H1 (cell line): ENCODE measurements around the gene CFAP54. TPM values are rescaled to one million over a fixed set of nuclear protein-coding genes. Genes with fewer than 3 reads are reported as not detected.

ENCODE experiments used
- CTCF ChIA-PET: fragments of 300-600 bp; sonication (Branson Sonifier 250); formaldehyde crosslinking; loops from one replicate; lab custom pipeline; 2021; ENCODE audit not compliant: partially characterized antibody; lab: Charles Lee
- POLR2A ChIA-PET: fragments of 300-600 bp; sonication (Branson Sonifier 250); formaldehyde crosslinking; loops from one replicate; lab custom pipeline; 2021; ENCODE audit warnings: inconsistent platforms; ENCODE audit not compliant: partially characterized antibody; lab: Charles Lee
- DNase-seq, 2 experiments: peaks; one replicate each; pipeline versions ENCODE4 v3.0.0 to v3.0.0-alpha.2; 2010 to 2022; ENCODE audit warnings: low spot score in 2 of 2, low read depth in 1 of 2, mixed read lengths in 1 of 2
- FAIRE-seq: peaks from 2 replicates; lab custom pipeline; 2011; peaks lifted over from hg19 to GRCh38; lab: Jason Lieb, UNC
- H2AFZ ChIP-seq: 2 replicates; pipeline ENCODE4 v1.8.1; 2012; ENCODE audit warnings: low read length, inconsistent platforms
- H2AK5ac ChIP-seq: 2 replicates; pipeline ENCODE4 v1.6.1; 2013; ENCODE audit warnings: low read depth, low read length
- H2BK120ac ChIP-seq: replicated peaks from 2 replicates; pipeline ENCODE3; 2013; ENCODE audit warnings: low read depth, low read length, inconsistent platforms
- H2BK12ac ChIP-seq: 2 replicates; pipeline ENCODE4 v1.6.1; 2013; ENCODE audit warnings: low read depth, low read length
- H2BK15ac ChIP-seq: 2 replicates; pipeline ENCODE4 v1.6.1; 2013; ENCODE audit warnings: low read length
- H2BK20ac ChIP-seq: 2 replicates; pipeline ENCODE4 v1.6.1; 2013; ENCODE audit warnings: low read length
- H2BK5ac ChIP-seq: 2 replicates; pipeline ENCODE4 v1.6.1; 2013; ENCODE audit warnings: low read depth, low read length
- H3K14ac ChIP-seq: 2 replicates; pipeline ENCODE4 v1.6.1; 2013; ENCODE audit warnings: inconsistent platforms; ENCODE audit not compliant: insufficient read length
- H3K18ac ChIP-seq: 2 replicates; pipeline ENCODE4 v1.6.1; 2013; ENCODE audit warnings: low read length; ENCODE audit errors: extremely low read depth
- H3K23ac ChIP-seq: 2 replicates; pipeline ENCODE4 v1.6.1; 2013; ENCODE audit warnings: inconsistent platforms; ENCODE audit not compliant: insufficient read length
- H3K23me2 ChIP-seq: 2 replicates; pipeline ENCODE4 v1.6.1; 2013; ENCODE audit warnings: low read depth, low read length
- H3K27ac ChIP-seq: 2 replicates; pipeline ENCODE4 v1.6.1; 2011; ENCODE audit warnings: low read depth, low read length, inconsistent platforms
- H3K27me3 ChIP-seq, 4 experiments: replicated peaks in 1 of 4; 1 replicate in 1 of 4; 2 replicates in 3 of 4; pipeline versions ENCODE4 v1.6.1 to v1.8.1; 2011 to 2013; ENCODE audit warnings: low read length in 3 of 4, mild to moderate bottlenecking in 3 of 4, inconsistent platforms in 2 of 4, mixed read lengths in 2 of 4, moderate library complexity in 1 of 4; ENCODE audit not compliant: control insufficient read depth in 3 of 4, insufficient read depth in 3 of 4; ENCODE audit errors: extremely low read depth in 1 of 4
- H3K36me3 ChIP-seq, 4 experiments: 2 replicates each; pipeline versions ENCODE4 v1.6.1 to v1.8.1; 2011 to 2013; ENCODE audit warnings: mild to moderate bottlenecking in 4 of 4, low read length in 3 of 4, moderate library complexity in 2 of 4, control low read depth in 1 of 4, inconsistent platforms in 1 of 4; ENCODE audit not compliant: insufficient read depth in 4 of 4, control insufficient read depth in 2 of 4
- H3K4ac ChIP-seq: replicated peaks from 2 replicates; pipeline ENCODE3; 2013; ENCODE audit warnings: low read length, low read depth, mixed read lengths, inconsistent platforms; ENCODE audit not compliant: insufficient read length
- H3K4me1 ChIP-seq, 4 experiments: replicated peaks in 1 of 4; 1 replicate in 1 of 4; 2 replicates in 3 of 4; pipeline versions ENCODE4 v1.6.1 to v1.8.1; 2011 to 2013; ENCODE audit warnings: low read length in 3 of 4, inconsistent platforms in 2 of 4, mixed read lengths in 1 of 4; ENCODE audit not compliant: insufficient read depth in 4 of 4, control insufficient read depth in 3 of 4
- H3K4me2 ChIP-seq, 2 experiments: 2 replicates each; pipeline versions ENCODE4 v1.6.1 to v1.8.1; 2011 to 2013; ENCODE audit warnings: low read depth in 2 of 2, low read length in 2 of 2, control low read depth in 1 of 2, inconsistent platforms in 1 of 2, mild to moderate bottlenecking in 1 of 2; ENCODE audit not compliant: insufficient read depth in 1 of 2
- H3K4me3 ChIP-seq, 4 experiments: fragments of 200-600, 300-600 bp in 1 of 4; sonication (generic), shearing (Covaris generic), sonication (Bioruptor Twin) in 1 of 4; 2 replicates each; pipeline versions ENCODE4 v1.5.1 to v1.8.1; 2011 to 2016; ENCODE audit warnings: low read length in 4 of 4, low read depth in 3 of 4, control low read depth in 2 of 4, inconsistent platforms in 2 of 4, mild to moderate bottlenecking in 2 of 4, mixed read lengths in 1 of 4, moderate library complexity in 1 of 4; ENCODE audit not compliant: insufficient read depth in 2 of 4; ENCODE audit errors: extremely low read depth in 1 of 4
- H3K56ac ChIP-seq: replicated peaks from 2 replicates; pipeline ENCODE3; 2013; ENCODE audit warnings: low read depth, mild to moderate bottlenecking, mixed read lengths, low read length, inconsistent platforms; ENCODE audit not compliant: insufficient read length
- H3K79me1 ChIP-seq: 2 replicates; pipeline ENCODE4 v1.6.1; 2013; ENCODE audit warnings: low read depth, low read length, control low read depth
- H3K79me2 ChIP-seq, 2 experiments: 2 replicates each; pipeline versions ENCODE4 v1.6.1 to v1.8.1; 2012 to 2013; ENCODE audit warnings: low read length in 2 of 2, mild to moderate bottlenecking in 2 of 2, inconsistent platforms in 1 of 2; ENCODE audit not compliant: insufficient read depth in 2 of 2, control insufficient read depth in 1 of 2
- H3K9ac ChIP-seq, 4 experiments: replicated peaks in 1 of 4; 1 replicate in 1 of 4; 2 replicates in 3 of 4; pipeline versions ENCODE4 v1.6.1 to v1.8.1; 2011 to 2013; ENCODE audit warnings: low read depth in 3 of 4, low read length in 3 of 4, control low read depth in 2 of 4, mild to moderate bottlenecking in 2 of 4, moderate library complexity in 2 of 4, inconsistent platforms in 1 of 4; ENCODE audit errors: extremely low read depth in 1 of 4
- H3K9me3 ChIP-seq, 2 experiments: 2 replicates each; pipeline versions ENCODE4 v1.6.1 to v1.8.1; 2012 to 2013; ENCODE audit warnings: mild to moderate bottlenecking in 2 of 2, moderate library complexity in 2 of 2, control low read depth in 1 of 2, inconsistent platforms in 1 of 2, low read depth in 1 of 2, low read length in 1 of 2, mixed read lengths in 1 of 2; ENCODE audit not compliant: insufficient read depth in 2 of 2
- H4K20me1 ChIP-seq, 2 experiments: replicated peaks in 1 of 2; 2 replicates each; pipeline versions ENCODE3 to v1.8.1; 2011 to 2013; ENCODE audit warnings: inconsistent platforms in 2 of 2, low read length in 2 of 2, mild to moderate bottlenecking in 1 of 2; ENCODE audit not compliant: insufficient read depth in 2 of 2, control insufficient read depth in 1 of 2
- H4K5ac ChIP-seq: 2 replicates; pipeline ENCODE4 v1.6.1; 2013; ENCODE audit warnings: low read length, low read depth, mixed read lengths, inconsistent platforms; ENCODE audit not compliant: insufficient read length
- H4K8ac ChIP-seq: 2 replicates; pipeline ENCODE4 v1.8.0; 2013; ENCODE audit warnings: mild to moderate bottlenecking, moderate library complexity, low read length, inconsistent platforms; ENCODE audit not compliant: insufficient read depth; ENCODE audit errors: extremely low read depth
- H4K91ac ChIP-seq: replicated peaks from 2 replicates; pipeline ENCODE3; 2013; ENCODE audit warnings: low read length, mixed read lengths, inconsistent platforms; ENCODE audit not compliant: insufficient read length
- CREB1 ChIP-seq: IDR thresholded peaks from 2 replicates; pipeline ENCODE4 v1.6.1; 2012; ENCODE audit warnings: inconsistent platforms
- CTCF ChIP-seq, 3 experiments: IDR thresholded peaks; 1 replicate in 2 of 3; 2 replicates in 1 of 3; pipeline versions ENCODE4 v1.5.1 to v1.6.1; 2011; ENCODE audit warnings: low read length in 3 of 3, mild to moderate bottlenecking in 3 of 3, inconsistent platforms in 2 of 3, low read depth in 1 of 3, moderate library complexity in 1 of 3; ENCODE audit not compliant: insufficient read depth in 1 of 3; ENCODE audit errors: control extremely low read depth in 1 of 3
- GABPA ChIP-seq: IDR thresholded peaks from 2 replicates; pipeline ENCODE4 v1.6.1; 2011; ENCODE audit warnings: mild to moderate bottlenecking, low read length, moderate library complexity, borderline replicate concordance; ENCODE audit not compliant: insufficient read depth
- JUN ChIP-seq: IDR thresholded peaks from 2 replicates; pipeline ENCODE4 v1.6.1; 2011; ENCODE audit warnings: low read depth, mild to moderate bottlenecking, improper control_type of control experiment, low read length
- KDM4A ChIP-seq: IDR thresholded peaks from one replicate; pipeline ENCODE4 v1.7.1; 2012; ENCODE audit warnings: low read depth, mild to moderate bottlenecking, moderate library complexity, low read length, inconsistent platforms; ENCODE audit not compliant: severe bottlenecking
- POLR2A ChIP-seq, 2 experiments: IDR thresholded peaks; 1 replicate in 1 of 2; 2 replicates in 1 of 2; pipeline ENCODE4 v1.6.1; 2011; ENCODE audit warnings: low read depth in 2 of 2, low read length in 2 of 2, mild to moderate bottlenecking in 2 of 2; ENCODE audit errors: control extremely low read depth in 1 of 2
- POU5F1 ChIP-seq: IDR thresholded peaks from 2 replicates; pipeline ENCODE4 v1.6.1; 2011; ENCODE audit warnings: low read depth, mild to moderate bottlenecking, low read length, moderate library complexity
- RXRA ChIP-seq: IDR thresholded peaks from 2 replicates; pipeline ENCODE4 v1.6.1; 2011; ENCODE audit warnings: low read depth, mild to moderate bottlenecking, low read length, moderate library complexity; ENCODE audit not compliant: insufficient read depth
- SP4 ChIP-seq: IDR thresholded peaks from 2 replicates; pipeline ENCODE4 v1.6.1; 2012; ENCODE audit warnings: low read length, inconsistent platforms
- TBP ChIP-seq: IDR thresholded peaks from 2 replicates; pipeline ENCODE4 v1.6.1; 2011; ENCODE audit warnings: low read depth, low read length, improper control_type of control experiment
- polyA plus RNA-seq, 7 experiments: library from polyadenylated mRNA; depleted of rRNA in 3 of 7; stranded (reverse) in 5 of 7; unstranded in 2 of 7; fragments of >200 nt in 5 of 7; fragments of 200-250 nt in 2 of 7; gene quantifications; 1 replicate in 5 of 7; 2 replicates in 1 of 7; 4 replicates in 1 of 7; pipeline versions ENCODE4 v1.2.1 to v1.2.3, GENCODE V29; 2011 to 2013; ENCODE audit warnings: missing spikeins in 2 of 7, mixed read lengths in 2 of 7
- total RNA-seq: library from RNA; stranded (reverse); fragmentation: NEBNext Ultra II Directional; extraction: Animal tissue kit (Norgen Biotek cat#: 25700); gene quantifications from 2 replicates; pipeline ENCODE4 v1.2.1, GENCODE V29; 2021

Gene CFAP54
- total and polyA plus RNA-seq, 2 of the 8 experiments (the other 6 are each of a cell fraction or from before 2014, with no cell fraction given), result 0.17 to 0.33 TPM

GRCh38 chr12:96454396-96454795, 35.0 kb upstream of the CFAP54 start:
- Histone ChIP-seq H4K8ac (no peak overlapping the region), H3K9me3 (no peaks in the 10 kb centered on the region), H3K14ac (no peak overlapping the region), H3K4me2 (no peak overlapping the region), H2BK120ac (no peak overlapping the region), H2BK5ac (no peak overlapping the region)
- no peak for FAIRE-seq
- TF ChIP-seq JUN, result no peak
- TF ChIP-seq RXRA, result no peak
- no peak for TF ChIP-seq KDM4A
- TF ChIP-seq TBP, result no peak
- TF ChIP-seq GABPA, result no peak
- no peak for TF ChIP-seq POU5F1
- TF ChIP-seq CREB1, result no peak
- TF ChIP-seq CTCF (IDR thresholded peaks at IDR 0.05; ENCODE audit: control extremely low read depth in 1 of 3, insufficient read depth in 1 of 3, low read depth in 1 of 3, low read length in 3 of 3), result no peak
- TF ChIP-seq POLR2A (IDR thresholded peaks at IDR 0.05; ENCODE audit: control extremely low read depth in 1 of 2, low read depth in 2 of 2, low read length in 2 of 2), result no peak
- TF ChIP-seq SP4, result no peak
- TF ChIP-seq, all 59 proteins: peak for 0
- H3K4me1 ChIP-seq, result no peaks in the 10 kb centered on the region
- H3K27me3 ChIP-seq, result no peaks in the 10 kb centered on the region
- H3K79me1 ChIP-seq, result no peaks in the 10 kb centered on the region
- H3K36me3 ChIP-seq, result no peaks in the 10 kb centered on the region
- H3K4ac ChIP-seq, result no peak overlapping the region
- H3K23ac ChIP-seq, result no peak overlapping the region
- H2AK5ac ChIP-seq, result no peak overlapping the region
- H3K79me2 ChIP-seq, result no peaks in the 10 kb centered on the region
- H2BK15ac ChIP-seq, result no peak overlapping the region
- H4K91ac ChIP-seq, result no peak overlapping the region
- H2BK12ac ChIP-seq, result no peak overlapping the region
- no peaks in the 10 kb centered on the region; the same call in 1 of the 2 replicates for H3K23me2 ChIP-seq
- H2BK20ac ChIP-seq, result no peak overlapping the region
- H3K18ac ChIP-seq, result no peak overlapping the region
- POLR2A ChIA-PET, result no interaction called here
- no peak overlapping the region for H4K5ac ChIP-seq
- CTCF ChIA-PET, result interaction anchor here (1.4 kb wide), 1 partner anchor 62 kb away, joined by 4 read pairs; no protein-coding TSS in a partner anchor
- no peak overlapping the region for H3K9ac ChIP-seq
- H3K56ac ChIP-seq, result no peak overlapping the region
- no peak overlapping the region for H3K4me3 ChIP-seq
- no peaks in the 10 kb centered on the region for H4K20me1 ChIP-seq
- no peak overlapping the region for H2AFZ ChIP-seq
- no peak overlapping the region for H3K27ac ChIP-seq
- DNase-seq, result no peak
